ENCODE measurements around the gene TBX1. TPM values are rescaled to one million over a fixed set of nuclear protein-coding genes. Genes with fewer than 3 reads are reported as not detected.

The TBX1 gene
- polyA plus RNA-seq, 1 donor (not counting 4 experiments of a cell fraction or from before 2014, with no cell fraction given): 0.10 TPM

DNA sequence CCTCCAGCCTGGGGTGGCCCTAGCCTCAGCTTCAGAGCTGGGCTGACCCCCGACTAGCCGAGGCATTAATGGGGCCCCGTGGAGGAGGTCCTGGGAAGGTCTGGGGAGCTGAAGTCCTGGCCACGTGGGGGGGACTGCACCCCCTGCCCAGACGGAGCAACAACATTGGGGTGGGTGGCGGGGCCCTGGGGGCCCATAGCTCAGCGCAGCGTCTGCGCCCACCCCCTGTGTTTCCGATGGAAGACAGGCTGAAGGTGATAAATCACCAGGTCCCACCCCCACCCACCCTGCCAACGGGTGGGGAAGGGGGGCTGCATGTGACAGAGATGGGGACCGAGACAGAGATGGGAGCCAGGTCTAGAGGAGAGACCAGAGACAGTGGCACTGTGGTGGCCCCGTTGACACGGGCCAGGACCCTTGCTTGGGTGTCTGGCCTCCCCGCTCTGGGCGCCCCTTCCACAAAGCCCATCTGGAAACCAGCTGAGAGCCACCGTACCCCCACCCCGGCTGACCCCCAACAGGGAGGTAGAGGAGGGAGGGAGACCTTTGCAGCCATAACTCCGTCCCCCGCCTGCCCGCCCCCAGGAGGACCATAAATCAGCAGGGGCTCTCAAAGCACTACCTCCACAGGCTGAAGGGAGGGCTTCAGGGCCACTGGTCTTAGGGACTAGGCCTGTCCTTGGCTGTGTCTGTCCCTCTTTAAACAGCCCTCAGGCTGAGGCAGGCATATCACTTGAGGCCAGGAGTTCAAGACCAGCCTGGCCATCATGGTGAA is 29.0 kb upstream of the TBX1 start:
- no peak overlapping the region for H3K27ac ChIP-seq (ENCODE audit: control insufficient read depth, insufficient read depth, low read length)
- no peak for FAIRE-seq

GRCh38 chr22:19732403-19733113 is 28.0 kb upstream of the TBX1 start:
- no peak overlapping the region for H3K4me2 ChIP-seq (ENCODE audit: control insufficient read depth, extremely low read depth, insufficient read depth, low read depth, low read length)
- peaks cover 5% of the 10 kb centered on the region for H4K20me1 ChIP-seq (ENCODE audit: control insufficient read depth, extremely low read depth, insufficient read depth, low read length)
- no peak overlapping the region for H2AFZ ChIP-seq (ENCODE audit: control insufficient read depth, low read length)
- dilution Hi-C loops (cut with MboI; ENCODE audit: extremely low pct_ligation_motif_present, low sequenced_read_pairs): no loop called here
- H3K36me3 ChIP-seq (ENCODE audit: control insufficient read depth in 2 of 2, extremely low read depth in 1 of 2, insufficient read depth in 2 of 2, low read length in 2 of 2): no peaks in the 10 kb centered on the region
- TF ChIP-seq EZH2 (IDR thresholded peaks at IDR 0.05; ENCODE audit: low read length): no peak
- TF ChIP-seq CTCF (optimal IDR thresholded peaks at IDR 0.05 in 1 of 3, IDR thresholded peaks at IDR 0.05 in 1 of 3, conservative IDR thresholded peaks at IDR 0.05 in 1 of 3; ENCODE audit: extremely low read depth in 1 of 3, insufficient read depth in 2 of 3, low read length in 3 of 3): no peak
- no peaks in the 10 kb centered on the region for H3K4me1 ChIP-seq (ENCODE audit: control insufficient read depth, extremely low read depth, insufficient read depth, low read length)
- FAIRE-seq: no peak
- H3K4me3 ChIP-seq (ENCODE audit: control insufficient read depth in 2 of 3, extremely low read depth in 1 of 3, insufficient read depth in 2 of 3, low read depth in 1 of 3, low read length in 3 of 3): no peak overlapping the region
- no peak overlapping the region for H3K9ac ChIP-seq (ENCODE audit: control insufficient read depth, extremely low read depth, insufficient read depth, low read length)
- no peak overlapping the region for H3K27ac ChIP-seq (ENCODE audit: control insufficient read depth, insufficient read depth, low read length)
- no peaks in the 10 kb centered on the region for H3K9me1 ChIP-seq (ENCODE audit: control insufficient read depth, extremely low read depth, insufficient read depth, low read length)
- no peaks in the 10 kb centered on the region for H3K9me3 ChIP-seq (ENCODE audit: control insufficient read depth, low read depth, low read length)
- DNase-seq (ENCODE audit: low read depth, low spot score): no peak
- H3K79me2 ChIP-seq (ENCODE audit: control insufficient read depth, insufficient read depth, low read length): no peaks in the 10 kb centered on the region
- H3K27me3 ChIP-seq (ENCODE audit: control insufficient read depth, extremely low read depth, insufficient read depth, low read length): peaks cover 2% of the 10 kb centered on the region

More for the DNA sequence above, 29.0 kb upstream of the TBX1 start:
- DNase-seq (ENCODE audit: low read depth, low spot score): no peak
- TF ChIP-seq CTCF (optimal IDR thresholded peaks at IDR 0.05 in 1 of 3, IDR thresholded peaks at IDR 0.05 in 1 of 3, conservative IDR thresholded peaks at IDR 0.05 in 1 of 3; ENCODE audit: extremely low read depth in 1 of 3, insufficient read depth in 2 of 3, low read length in 3 of 3) (no peak), EZH2 (IDR thresholded peaks at IDR 0.05; ENCODE audit: low read length) (no peak)
- Histone ChIP-seq H4K20me1 (ENCODE audit: control insufficient read depth, extremely low read depth, insufficient read depth, low read length) (peaks cover 5% of the 10 kb centered on the region), H3K4me2 (ENCODE audit: control insufficient read depth, extremely low read depth, insufficient read depth, low read depth, low read length) (no peak overlapping the region), H3K9me3 (ENCODE audit: control insufficient read depth, low read depth, low read length) (no peaks in the 10 kb centered on the region), H3K36me3 (ENCODE audit: control insufficient read depth in 2 of 2, extremely low read depth in 1 of 2, insufficient read depth in 2 of 2, low read length in 2 of 2) (no peaks in the 10 kb centered on the region), H3K9me1 (ENCODE audit: control insufficient read depth, extremely low read depth, insufficient read depth, low read length) (no peaks in the 10 kb centered on the region), H2AFZ (ENCODE audit: control insufficient read depth, low read length) (no peak overlapping the region), H3K4me3 (ENCODE audit: control insufficient read depth in 2 of 3, extremely low read depth in 1 of 3, insufficient read depth in 2 of 3, low read depth in 1 of 3, low read length in 3 of 3) (no peak overlapping the region), H3K9ac (ENCODE audit: control insufficient read depth, extremely low read depth, insufficient read depth, low read length) (no peak overlapping the region), H3K79me2 (ENCODE audit: control insufficient read depth, insufficient read depth, low read length) (no peaks in the 10 kb centered on the region), H3K4me1 (ENCODE audit: control insufficient read depth, extremely low read depth, insufficient read depth, low read length) (no peaks in the 10 kb centered on the region), H3K27me3 (ENCODE audit: control insufficient read depth, extremely low read depth, insufficient read depth, low read length) (peaks cover 2% of the 10 kb centered on the region)
- dilution Hi-C loops (cut with MboI; ENCODE audit: extremely low pct_ligation_motif_present, low sequenced_read_pairs): no loop called here

All from keratinocyte (primary cell).